ENCODE results near the gene DCC. TPM values are rescaled to one million over a fixed set of nuclear protein-coding genes. Genes with fewer than 3 reads are reported as not detected.

DCC gene
- total and polyA plus RNA-seq, 2 of the 8 experiments (the other 6 are each of a cell fraction or from before 2014, with no cell fraction given), result 0.14 to 1.4 TPM

- TF ChIP-seq SIN3A (conservative IDR thresholded peaks at IDR 0.05 in 1 of 2, IDR thresholded peaks at IDR 0.05 in 1 of 2; ENCODE audit: low read depth in 1 of 2, low read length in 2 of 2) (no peak), ZNF274 (IDR thresholded peaks at IDR 0.05; ENCODE audit: borderline replicate concordance, extremely low read depth, low read length) (no peak), CTCF (IDR thresholded peaks at IDR 0.05; ENCODE audit: control extremely low read depth in 1 of 3, insufficient read depth in 1 of 3, low read depth in 1 of 3, low read length in 3 of 3) (no peak), NRF1 (IDR thresholded peaks at IDR 0.05; ENCODE audit: low read depth, low read length) (no peak), SRF (IDR thresholded peaks at IDR 0.05; ENCODE audit: low read depth, low read length) (no peak), POU5F1 (IDR thresholded peaks at IDR 0.05; ENCODE audit: low read depth, low read length) (no peak)
Observed at GRCh38 chr18:53253789-53254188, 913.8 kb downstream of the DCC start (continued).

Data from H1 (cell line).